Measurements from ENCODE around the gene ZNF594.
"Not testable (repeated sequence)": the region's sequence is repeated elsewhere in the genome, so short reads cannot be mapped to it uniquely, and the experiment has no call there.

Gene ZNF594

GRCh38 chr17:5181509-5182305, 10.0 kb downstream of the ZNF594 start:
- Histone ChIP-seq H3K4me1 (ENCODE audit: insufficient read depth, low read length, poor library complexity, severe bottlenecking) (no peaks in the 10 kb centered on the region), H3K9me3 (ENCODE audit: insufficient read depth, low read depth, low read length) (peaks cover 62% of the 10 kb centered on the region), H3K4me3 (ENCODE audit: low read length, poor library complexity, severe bottlenecking) (no peak overlapping the region)

GRCh38 chr17:5179003-5179402, 12.7 kb downstream of the ZNF594 start:
- Histone ChIP-seq H3K9me3 (ENCODE audit: insufficient read depth, low read depth, low read length) (peaks cover 54% of the 10 kb centered on the region), H3K9ac (ENCODE audit: low read depth, low read length, poor library complexity, severe bottlenecking) (no peak overlapping the region), H3K4me3 (ENCODE audit: low read length, poor library complexity, severe bottlenecking) (no peak overlapping the region)

More at GRCh38 chr17:5181509-5182305, 10.0 kb downstream of the ZNF594 start:
- Histone ChIP-seq H3K79me2 (ENCODE audit: insufficient read depth, low read length) (no peaks in the 10 kb centered on the region), H2AFZ (ENCODE audit: low read length) (no peak overlapping the region), H3K9ac (ENCODE audit: low read depth, low read length, poor library complexity, severe bottlenecking) (no peak overlapping the region), H3K4me2 (ENCODE audit: low read depth, low read length, poor library complexity, severe bottlenecking) (no peak overlapping the region), H3K9me2 (replicated peaks; ENCODE audit: low read depth, low read length) (no peaks in the 10 kb centered on the region), H3F3A (ENCODE audit: low read depth) (no peaks in the 10 kb centered on the region), H3K36me3 (ENCODE audit: insufficient read depth, low read length) (no peaks in the 10 kb centered on the region), H3K27me3 (ENCODE audit: insufficient read depth, low read length, poor library complexity, severe bottlenecking) (no peaks in the 10 kb centered on the region), H4K20me1 (ENCODE audit: insufficient read depth, low read length, poor library complexity, severe bottlenecking) (no peaks in the 10 kb centered on the region)
- TF ChIP-seq, protein P1, sequence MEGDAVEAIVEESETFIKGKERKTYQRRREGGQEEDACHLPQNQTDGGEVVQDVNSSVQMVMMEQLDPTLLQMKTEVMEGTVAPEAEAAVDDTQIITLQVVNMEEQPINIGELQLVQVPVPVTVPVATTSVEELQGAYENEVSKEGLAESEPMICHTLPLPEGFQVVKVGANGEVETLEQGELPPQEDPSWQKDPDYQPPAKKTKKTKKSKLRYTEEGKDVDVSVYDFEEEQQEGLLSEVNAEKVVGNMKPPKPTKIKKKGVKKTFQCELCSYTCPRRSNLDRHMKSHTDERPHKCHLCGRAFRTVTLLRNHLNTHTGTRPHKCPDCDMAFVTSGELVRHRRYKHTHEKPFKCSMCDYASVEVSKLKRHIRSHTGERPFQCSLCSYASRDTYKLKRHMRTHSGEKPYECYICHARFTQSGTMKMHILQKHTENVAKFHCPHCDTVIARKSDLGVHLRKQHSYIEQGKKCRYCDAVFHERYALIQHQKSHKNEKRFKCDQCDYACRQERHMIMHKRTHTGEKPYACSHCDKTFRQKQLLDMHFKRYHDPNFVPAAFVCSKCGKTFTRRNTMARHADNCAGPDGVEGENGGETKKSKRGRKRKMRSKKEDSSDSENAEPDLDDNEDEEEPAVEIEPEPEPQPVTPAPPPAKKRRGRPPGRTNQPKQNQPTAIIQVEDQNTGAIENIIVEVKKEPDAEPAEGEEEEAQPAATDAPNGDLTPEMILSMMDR (conservative IDR thresholded peaks at IDR 0.05; ENCODE audit: low read length) = no peak
- TF ChIP-seq EZH2phosphoT487 (IDR thresholded peaks at IDR 0.05; ENCODE audit: borderline replicate concordance) = no peak

GRCh38 chr17:5175027-5175426, 16.6 kb downstream of the ZNF594 start:
- H3K9me3 ChIP-seq (ENCODE audit: insufficient read depth, low read depth, low read length) = peaks cover 14% of the 10 kb centered on the region; the same call in 1 of the 2 replicates
- H3K79me2 ChIP-seq (ENCODE audit: insufficient read depth, low read length); H3K9me2 ChIP-seq (replicated peaks; ENCODE audit: low read depth, low read length); H3F3A ChIP-seq (ENCODE audit: low read depth); H3K9ac ChIP-seq (ENCODE audit: low read depth, low read length, poor library complexity, severe bottlenecking); H3K27me3 ChIP-seq (ENCODE audit: insufficient read depth, low read length, poor library complexity, severe bottlenecking); H4K20me1 ChIP-seq (ENCODE audit: insufficient read depth, low read length, poor library complexity, severe bottlenecking); H3K4me3 ChIP-seq (ENCODE audit: low read length, poor library complexity, severe bottlenecking); H3K4me2 ChIP-seq (ENCODE audit: low read depth, low read length, poor library complexity, severe bottlenecking); H2AFZ ChIP-seq (ENCODE audit: low read length); H3K4me1 ChIP-seq (ENCODE audit: insufficient read depth, low read length, poor library complexity, severe bottlenecking); H3K36me3 ChIP-seq (ENCODE audit: insufficient read depth, low read length): not testable (repeated sequence)

More at GRCh38 chr17:5179003-5179402, 12.7 kb downstream of the ZNF594 start:
- Histone ChIP-seq H3K27me3 (ENCODE audit: insufficient read depth, low read length, poor library complexity, severe bottlenecking) (no peaks in the 10 kb centered on the region), H4K20me1 (ENCODE audit: insufficient read depth, low read length, poor library complexity, severe bottlenecking) (no peaks in the 10 kb centered on the region), H3K36me3 (ENCODE audit: insufficient read depth, low read length) (no peaks in the 10 kb centered on the region), H3K9me2 (replicated peaks; ENCODE audit: low read depth, low read length) (no peaks in the 10 kb centered on the region), H3K79me2 (ENCODE audit: insufficient read depth, low read length) (no peaks in the 10 kb centered on the region), H3K4me1 (ENCODE audit: insufficient read depth, low read length, poor library complexity, severe bottlenecking) (no peaks in the 10 kb centered on the region), H3F3A (ENCODE audit: low read depth) (no peaks in the 10 kb centered on the region), H3K4me2 (ENCODE audit: low read depth, low read length, poor library complexity, severe bottlenecking) (no peak overlapping the region), H2AFZ (ENCODE audit: low read length) (no peak overlapping the region)
- no peak for TF ChIP-seq EZH2phosphoT487 (IDR thresholded peaks at IDR 0.05; ENCODE audit: borderline replicate concordance)
- TF ChIP-seq, protein P1 (conservative IDR thresholded peaks at IDR 0.05; ENCODE audit: low read length) = no peak

DNA sequence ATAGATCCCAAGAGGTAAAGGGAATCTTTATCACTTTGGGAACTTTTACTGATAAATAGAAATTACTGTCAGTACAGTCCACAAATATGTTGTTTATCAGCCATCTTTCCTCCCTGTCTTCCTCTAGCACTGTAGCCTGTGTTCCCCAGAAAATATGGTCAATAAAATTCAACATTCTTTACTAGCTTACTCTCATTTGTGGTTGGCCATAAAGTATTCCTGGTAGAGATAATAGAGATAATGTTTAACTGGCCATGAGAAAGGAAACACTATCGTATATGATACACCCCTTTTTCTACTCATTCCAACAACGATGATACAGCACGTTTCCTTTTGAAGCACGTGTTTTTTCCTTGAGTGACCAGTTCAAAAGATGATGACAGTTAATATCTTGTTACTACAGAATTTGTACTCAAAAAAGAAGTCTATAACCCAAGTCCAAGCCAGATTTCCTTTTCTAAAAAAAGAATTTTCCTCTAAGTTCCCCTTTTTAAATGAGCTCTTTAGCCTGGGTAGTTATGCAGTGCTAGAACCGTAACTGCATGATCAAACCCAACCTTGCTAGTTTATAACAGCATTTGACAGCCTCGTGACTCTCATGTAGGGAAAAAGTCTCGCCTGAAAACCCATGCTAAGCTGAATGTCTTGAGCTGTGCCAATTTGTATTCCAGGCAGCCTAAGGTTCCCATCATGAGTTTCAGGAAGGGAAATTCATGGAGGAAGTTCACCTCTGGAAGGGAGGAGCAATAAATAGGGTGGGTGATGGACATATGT, 25.7 kb downstream of the ZNF594 start:
- H4K20me1 ChIP-seq (ENCODE audit: insufficient read depth, low read length, poor library complexity, severe bottlenecking); H3K36me3 ChIP-seq (ENCODE audit: insufficient read depth, low read length); H3K27me3 ChIP-seq (ENCODE audit: insufficient read depth, low read length, poor library complexity, severe bottlenecking); H3F3A ChIP-seq (ENCODE audit: low read depth); H3K79me2 ChIP-seq (ENCODE audit: insufficient read depth, low read length); H3K9me3 ChIP-seq (ENCODE audit: insufficient read depth, low read depth, low read length); H3K9ac ChIP-seq (ENCODE audit: low read depth, low read length, poor library complexity, severe bottlenecking); H3K9me2 ChIP-seq (replicated peaks; ENCODE audit: low read depth, low read length); H3K4me3 ChIP-seq (ENCODE audit: low read length, poor library complexity, severe bottlenecking): not testable (repeated sequence)
- Histone ChIP-seq H3K4me1 (ENCODE audit: insufficient read depth, low read length, poor library complexity, severe bottlenecking) (peaks cover 14% of the 10 kb centered on the region), H3K4me2 (ENCODE audit: low read depth, low read length, poor library complexity, severe bottlenecking) (peak overlapping the region; percentile 44), H2AFZ (ENCODE audit: low read length) (peak overlapping the region; percentile 73)

Data from Loucy (cell line).